Mucosa of descending colon (tissue), 3 donors: ENCODE results near the gene ATXN1L. TPM values are rescaled to one million over a fixed set of nuclear protein-coding genes. Genes with fewer than 3 reads are reported as not detected.
A peak's percentile ranks its signal among the peaks of the same experiment; 100 is the strongest.

Experiments used
- ATAC-seq: fragments of 200-7000 bp; cut with Tn5 transposase; one replicate; pipeline ENCODE4 v1.9.1; 2020; ENCODE audit warnings: mild to moderate bottlenecking, moderate library complexity
- DNase-seq, 3 donors: peaks; one replicate each; pipeline ENCODE4 v3.0.0-alpha.2; 2020
- H3K36me3 ChIP-seq: fragments of 200-600 bp; one replicate; pipeline ENCODE4 v1.8.0; 2021; ENCODE audit warnings: low read depth, mild to moderate bottlenecking
- H3K4me1 ChIP-seq: fragments of 200-600 bp; one replicate; pipeline ENCODE4 v1.8.0; 2021; ENCODE audit warnings: low read depth, mild to moderate bottlenecking
- H3K4me3 ChIP-seq: fragments of 200-600 bp; one replicate; pipeline ENCODE4 v1.8.0; 2021; ENCODE audit warnings: mild to moderate bottlenecking
- H3K9me3 ChIP-seq: fragments of 200-600 bp; one replicate; pipeline ENCODE4 v1.8.0; 2021; ENCODE audit warnings: mild to moderate bottlenecking
- CTCF ChIP-seq: fragments of 200-600 bp; IDR thresholded peaks from one replicate; pipeline ENCODE4 v1.8.0; 2022; ENCODE audit warnings: antibody characterized with exemption, mild to moderate bottlenecking
- intact Hi-C, 2 donors: fragments of 100-400 bp; cut with DNase I in 1 of 2; cut with micrococcal nuclease in 1 of 2; formaldehyde crosslinking; loops; one replicate each; pipeline versions ENCODE4 v1.11.0 to v1.11.1; 2022; cut with DNase I, micrococcal nuclease
- total RNA-seq, 3 donors: library from RNA; stranded (reverse); fragmentation: NEBNext Ultra II Directional in 2 of 3; extraction: Animal tissue kit (Norgen Biotek cat#: 25700) in 2 of 3; gene quantifications; one replicate each; pipeline versions ENCODE4 v1.2.1 to v1.2.4, GENCODE V29; 2021 to 2023
- donor health status: DM: no; HTN: no; CAD: no; lungs with moderate emphysema.
- donor health status: DM: no; HTN: no; CAD: no.
- donor health status: DM: no; HTN: yes; CAD: no.

ATXN1L gene
- total RNA-seq, 3 donors from 2014 or later, result 21.6 to 38.7 (median 24.0) TPM

GRCh38 chr16:71882505-71883167 is 36.9 kb downstream of the ATXN1L start:
- Histone ChIP-seq H3K36me3 (no peaks in the 10 kb centered on the region), H3K4me1 (no peaks in the 10 kb centered on the region), H3K9me3 (no peaks in the 10 kb centered on the region), H3K4me3 (peak overlapping the region; percentile 89)
- TF ChIP-seq CTCF, result peak; percentile 89
- intact Hi-C loops, result no loop called here
- ATAC-seq, result peak; percentile 68
- DNase-seq, result peak in 1 of 3 donors; percentile 95

- Histone ChIP-seq H3K4me1 (no peaks in the 10 kb centered on the region), H3K4me3 (peak overlapping the region; percentile 89), H3K9me3 (no peaks in the 10 kb centered on the region), H3K36me3 (no peaks in the 10 kb centered on the region)
- intact Hi-C loops, result no loop called here
- TF ChIP-seq CTCF, result peak; percentile 37
- ATAC-seq, result peak; percentile 57
- DNase-seq, result peak; percentile 69 to 76 (median 74)
These were observed 37.5 kb downstream of the ATXN1L start for GRCh38 chr16:71883168-71883848.

- Histone ChIP-seq H3K4me3 (peak within 1 kb of the TSS; percentile 89), H3K9me3 (no peaks in the 10 kb centered on the region), H3K4me1 (no peaks in the 10 kb centered on the region), H3K36me3 (no peaks in the 10 kb centered on the region)
- TF ChIP-seq CTCF, result peak; percentile 2
- DNase-seq (peak; percentile 80 to 88 (median 85)), ATAC-seq (peak; percentile 84)
- intact Hi-C loops, result no loop called here
These were observed 38.3 kb downstream of the ATXN1L start, which contains the start of gene ZNF821 for GRCh38 chr16:71883849-71884638. TSS of gene ZNF821 (minus strand) at chr16:71884182. CDS start at chr16:71879946, 4,236 bp downstream.

- no peak for ATAC-seq
- intact Hi-C loops, result no loop called here
- Histone ChIP-seq H3K9me3 (no peaks in the 10 kb centered on the region), H3K4me3 (no peak overlapping the region), H3K36me3 (no peaks in the 10 kb centered on the region), H3K4me1 (no peaks in the 10 kb centered on the region)
- DNase-seq, result no peak
- TF ChIP-seq CTCF, result no peak
These were observed 39.5 kb downstream of the ATXN1L start for GRCh38 chr16:71885261-71885650.

- Histone ChIP-seq H3K9me3 (no peaks in the 10 kb centered on the region), H3K36me3 (no peaks in the 10 kb centered on the region), H3K4me1 (peaks cover 3% of the 10 kb centered on the region), H3K4me3 (no peak overlapping the region)
- DNase-seq (no peak), ATAC-seq (peak; percentile 68)
- no peak for TF ChIP-seq CTCF
- intact Hi-C loops, result no loop called here
These were observed 43.4 kb downstream of the ATXN1L start for GRCh38 chr16:71889147-71889546.
